Ishikawa (cell line): ENCODE results near the gene SMAD6.

Experiments used
- CEBPB ChIP-seq: IDR thresholded peaks from 2 replicates; pipeline ENCODE4 v1.6.1; 2012
- CREB1 ChIP-seq: IDR thresholded peaks from 2 replicates; pipeline ENCODE4 v1.6.1; 2012; ENCODE audit warnings: low read depth
- EGR1 ChIP-seq: IDR thresholded peaks from 2 replicates; pipeline ENCODE4 v1.6.1; 2012
- EP300 ChIP-seq: IDR thresholded peaks from 2 replicates; pipeline ENCODE4 v1.6.1; 2012; ENCODE audit warnings: borderline replicate concordance
- FOXM1 ChIP-seq: IDR thresholded peaks from 2 replicates; pipeline ENCODE4 v1.6.1; 2012; ENCODE audit warnings: low read depth, borderline replicate concordance
- NFIC ChIP-seq: IDR thresholded peaks from 2 replicates; pipeline ENCODE4 v1.6.1; 2012
- RAD21 ChIP-seq: IDR thresholded peaks from 2 replicates; pipeline ENCODE4 v1.6.1; 2012; ENCODE audit warnings: low read depth
- REST ChIP-seq: IDR thresholded peaks from 2 replicates; pipeline ENCODE4 v1.6.1; 2012; ENCODE audit warnings: low read depth, mild to moderate bottlenecking
- TAF1 ChIP-seq: IDR thresholded peaks from 2 replicates; pipeline ENCODE4 v1.6.1; 2012; ENCODE audit warnings: low read depth, mild to moderate bottlenecking
- TCF12 ChIP-seq: IDR thresholded peaks from 2 replicates; pipeline ENCODE4 v1.6.1; 2012; ENCODE audit warnings: low read depth
- TEAD4 ChIP-seq: IDR thresholded peaks from 2 replicates; pipeline ENCODE4 v1.6.1; 2012
- USF1 ChIP-seq: IDR thresholded peaks from 2 replicates; pipeline ENCODE4 v1.6.1; 2012
- YY1 ChIP-seq: IDR thresholded peaks from 2 replicates; pipeline ENCODE4 v1.6.1; 2012; ENCODE audit warnings: low read depth
- ZBTB7A ChIP-seq: IDR thresholded peaks from 2 replicates; pipeline ENCODE4 v1.6.1; 2012; ENCODE audit warnings: low read depth
- TF ChIP-seq, protein P1 (sequence below): IDR thresholded peaks from 2 replicates; pipeline ENCODE4 v1.6.1; 2012

The SMAD6 gene

DNA sequence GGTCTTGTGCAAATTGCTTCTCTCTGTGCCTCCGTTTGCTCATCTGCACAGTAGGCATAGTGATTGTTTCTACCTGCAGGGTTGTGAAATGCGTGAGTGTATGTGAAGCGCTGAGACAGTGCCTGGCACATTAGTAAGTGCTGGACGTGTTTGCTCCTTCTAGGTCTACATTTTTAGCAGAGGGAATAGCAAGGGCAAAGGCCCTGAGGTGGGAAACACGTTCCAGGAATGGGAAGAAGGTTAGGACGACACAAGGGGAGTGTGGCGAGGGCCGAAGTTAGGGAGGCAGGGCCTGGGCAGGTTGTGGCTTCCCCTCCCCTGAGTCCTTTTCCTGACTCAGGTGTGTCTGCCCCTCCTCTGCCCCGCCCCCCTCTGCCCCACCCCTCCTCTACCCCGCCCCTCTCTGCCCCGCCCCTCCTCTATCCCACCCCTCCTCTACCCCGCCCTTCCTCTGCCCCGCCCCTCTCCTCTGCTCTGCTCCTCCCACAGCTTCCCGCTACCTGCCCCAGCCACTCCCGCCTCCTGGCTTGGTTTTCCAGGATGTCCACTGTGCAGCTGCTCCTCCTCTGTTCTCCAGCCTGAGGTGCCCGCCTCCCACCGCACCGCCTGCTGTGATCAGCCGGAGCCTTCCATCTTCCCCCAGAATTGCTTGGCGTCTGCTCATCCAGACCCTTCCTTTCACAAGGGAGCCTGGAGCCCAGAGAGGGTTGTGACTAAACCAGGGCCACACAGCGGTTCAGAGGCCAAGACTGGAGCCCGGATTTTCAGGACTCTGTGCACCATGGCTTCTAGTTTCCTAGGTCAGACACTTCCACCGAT lies 31.1 kb upstream of the SMAD6 start:
- 0 out of 2 replicates have a peak, but pooled peaks have one; percentile 40 for TF ChIP-seq TCF12
- TF ChIP-seq, protein P1, sequence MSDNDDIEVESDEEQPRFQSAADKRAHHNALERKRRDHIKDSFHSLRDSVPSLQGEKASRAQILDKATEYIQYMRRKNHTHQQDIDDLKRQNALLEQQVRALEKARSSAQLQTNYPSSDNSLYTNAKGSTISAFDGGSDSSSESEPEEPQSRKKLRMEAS: no peak; the same call in 1 of the 2 replicates
- no peak for TF ChIP-seq TAF1
- TF ChIP-seq FOXM1: no peak
- 0 out of 2 replicates have a peak, but pooled peaks have one; percentile 31 for TF ChIP-seq YY1
- TF ChIP-seq NFIC: no peak
- TF ChIP-seq EP300: no peak

DNA sequence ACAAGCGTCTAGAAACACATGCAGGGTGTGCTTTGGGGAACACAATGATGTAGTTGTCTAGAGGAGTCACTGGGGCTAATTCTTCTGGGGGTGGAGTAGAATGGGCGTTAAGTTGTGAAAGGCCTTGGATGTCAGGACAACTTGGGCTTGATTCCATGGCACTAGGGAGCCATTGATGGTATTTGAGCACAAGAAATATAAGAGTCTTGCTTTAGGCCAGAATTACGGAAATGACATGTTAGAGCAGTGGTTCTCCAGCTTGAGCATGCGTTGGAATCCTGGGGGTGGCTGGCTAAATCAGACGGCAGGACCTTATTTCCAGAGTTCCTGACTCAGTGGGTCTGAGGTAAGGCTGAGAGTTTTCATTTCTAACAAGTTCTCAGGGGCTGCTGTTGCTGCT lies 29.2 kb upstream of the SMAD6 start:
- TF ChIP-seq YY1 (no peak), CEBPB (no peak), TCF12 (no peak), EGR1 (no peak), ZBTB7A (no peak), CREB1 (no peak), NFIC (no peak), TEAD4 (no peak)

DNA sequence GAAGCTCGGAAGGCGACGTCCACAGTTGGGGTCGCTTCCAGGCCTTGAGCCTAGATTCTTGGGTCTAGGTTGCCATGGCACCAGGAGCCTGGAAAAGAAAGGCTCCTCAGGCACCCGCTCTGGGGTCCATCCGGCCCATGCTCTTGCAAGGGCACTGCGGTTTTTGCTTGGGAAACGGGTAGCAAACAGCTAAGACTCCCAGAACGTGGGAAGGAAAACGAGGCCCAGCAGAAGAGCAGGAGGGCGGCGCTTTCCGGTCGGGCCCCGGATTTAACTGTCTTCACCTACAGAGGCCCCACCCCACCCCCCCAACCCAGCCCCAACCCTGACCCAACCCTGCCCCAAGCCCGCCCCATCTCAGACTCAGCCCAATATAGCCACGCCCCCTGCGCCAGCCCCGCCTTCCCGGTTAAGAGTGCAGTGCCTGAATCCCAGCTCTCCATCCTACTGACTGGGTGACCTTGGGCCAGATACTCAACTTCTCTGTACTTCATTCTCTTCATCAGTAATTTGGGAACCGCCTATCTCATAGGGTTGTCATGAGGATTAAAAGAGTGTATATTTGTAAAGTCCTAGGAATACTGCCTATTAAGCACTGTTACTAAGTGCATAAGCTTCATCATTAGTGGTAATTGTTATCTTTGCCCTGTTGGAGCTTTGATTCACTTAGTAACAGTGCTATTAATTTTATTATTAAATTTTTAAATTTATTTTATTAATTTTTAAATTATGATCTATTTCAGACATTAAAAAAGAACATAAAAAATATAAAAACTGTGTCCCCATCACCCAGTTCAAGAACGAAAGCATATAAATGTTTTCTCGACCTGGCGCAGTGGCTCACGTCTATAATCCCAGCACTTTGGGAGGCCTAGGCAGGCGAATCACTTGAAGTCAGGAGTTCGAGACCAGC lies 28.4 kb upstream of the SMAD6 start:
- TF ChIP-seq, protein P1: peak; percentile 48; the same call in 1 of the 2 replicates
- TF ChIP-seq USF1: no peak

DNA sequence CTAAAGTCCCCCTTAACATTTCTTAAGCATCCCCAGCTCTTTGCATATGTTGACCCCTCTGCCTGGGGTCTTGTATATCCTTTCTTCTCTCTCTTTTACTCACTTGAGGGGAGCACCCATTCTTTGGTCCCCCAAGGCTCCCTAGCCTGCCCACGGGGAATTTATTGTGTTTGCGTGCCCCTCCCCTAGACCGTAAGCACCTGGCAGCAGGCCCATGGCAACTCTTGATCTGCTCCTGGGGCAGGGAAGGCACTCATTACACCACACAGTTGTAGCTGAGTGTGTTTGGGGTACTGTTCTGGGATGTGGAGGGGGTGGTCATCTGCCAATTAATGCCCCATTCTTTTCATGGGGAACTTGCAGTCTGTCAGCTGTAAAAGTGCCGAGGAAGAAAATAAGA lies 27.3 kb upstream of the SMAD6 start:
- TF ChIP-seq RAD21: no peak
- TF ChIP-seq TAF1: no peak
- TF ChIP-seq NFIC: no peak
- no peak for TF ChIP-seq YY1
- no peak for TF ChIP-seq FOXM1

GRCh38 chr15:66675446-66675845 lies 26.6 kb upstream of the SMAD6 start:
- TF ChIP-seq YY1: no peak
- TF ChIP-seq, protein P1: no peak
- TF ChIP-seq RAD21: no peak
- TF ChIP-seq EP300: no peak
- no peak for TF ChIP-seq EGR1
- no peak for TF ChIP-seq CREB1

DNA sequence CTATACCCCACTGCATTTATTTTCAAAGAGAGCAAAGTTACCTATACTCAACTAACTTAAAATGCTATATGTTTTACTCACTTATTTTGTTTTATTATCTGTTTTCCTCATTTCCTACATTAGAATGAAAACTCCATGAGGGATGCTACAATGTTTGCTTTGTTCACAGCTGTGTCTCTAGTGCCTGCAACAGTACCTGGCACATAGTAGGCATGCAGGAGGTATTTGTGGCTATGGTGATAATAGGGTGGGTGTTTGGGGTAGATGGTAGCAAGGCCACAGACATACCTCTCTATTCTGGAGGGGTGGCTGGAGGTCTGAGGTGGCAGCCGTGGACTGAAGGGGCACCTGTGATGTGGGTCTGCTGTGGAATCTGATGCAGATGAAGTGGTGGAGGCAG lies 24.7 kb upstream of the SMAD6 start:
- TF ChIP-seq, protein P1: no peak
- TF ChIP-seq CEBPB (no peak), TCF12 (no peak), TEAD4 (no peak), RAD21 (no peak), EP300 (no peak), TAF1 (no peak), YY1 (no peak), CREB1 (no peak), ZBTB7A (no peak), REST (no peak), USF1 (no peak), NFIC (no peak), EGR1 (no peak)
